ENCODE measurements around the gene POLR1D.

Gene POLR1D

DNA sequence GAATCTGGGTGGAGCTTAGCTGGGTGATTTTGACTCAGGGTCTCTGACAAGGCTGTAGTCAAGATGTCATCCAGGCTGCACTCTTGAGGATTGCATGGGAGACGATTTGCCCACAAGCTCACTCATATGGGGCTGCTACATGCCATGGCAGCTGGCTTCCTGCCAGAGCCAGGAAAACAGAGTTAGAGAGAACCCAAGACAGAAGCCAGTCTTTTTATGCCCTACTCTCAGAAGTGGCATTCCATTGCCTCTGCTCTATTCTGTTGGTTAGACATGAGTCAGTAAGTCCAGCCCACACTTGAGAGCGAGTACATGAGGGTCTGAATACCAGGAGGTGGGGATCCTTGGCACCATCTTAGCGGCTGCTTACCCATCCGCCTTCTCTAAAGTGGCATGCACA lies 9.5 kb downstream of the POLR1D start:
- Histone ChIP-seq H3K36me3 (ENCODE audit: control insufficient read depth, insufficient read depth, low read length) (no peaks in the 10 kb centered on the region), H3K4me3 (ENCODE audit: low read depth, low read length) (no peak overlapping the region), H2AFZ (no peak overlapping the region), H3K27me3 (ENCODE audit: control insufficient read depth, insufficient read depth, low read length) (no peaks in the 10 kb centered on the region), H3K79me2 (no peaks in the 10 kb centered on the region), H3K27ac (no peak overlapping the region), H3K4me2 (ENCODE audit: low read length) (no peak overlapping the region), H3K4me1 (no peaks in the 10 kb centered on the region), H3K9ac (no peak overlapping the region), H3K9me3 (ENCODE audit: control insufficient read depth, low read length) (no peaks in the 10 kb centered on the region)
- TF ChIP-seq, protein P1, sequence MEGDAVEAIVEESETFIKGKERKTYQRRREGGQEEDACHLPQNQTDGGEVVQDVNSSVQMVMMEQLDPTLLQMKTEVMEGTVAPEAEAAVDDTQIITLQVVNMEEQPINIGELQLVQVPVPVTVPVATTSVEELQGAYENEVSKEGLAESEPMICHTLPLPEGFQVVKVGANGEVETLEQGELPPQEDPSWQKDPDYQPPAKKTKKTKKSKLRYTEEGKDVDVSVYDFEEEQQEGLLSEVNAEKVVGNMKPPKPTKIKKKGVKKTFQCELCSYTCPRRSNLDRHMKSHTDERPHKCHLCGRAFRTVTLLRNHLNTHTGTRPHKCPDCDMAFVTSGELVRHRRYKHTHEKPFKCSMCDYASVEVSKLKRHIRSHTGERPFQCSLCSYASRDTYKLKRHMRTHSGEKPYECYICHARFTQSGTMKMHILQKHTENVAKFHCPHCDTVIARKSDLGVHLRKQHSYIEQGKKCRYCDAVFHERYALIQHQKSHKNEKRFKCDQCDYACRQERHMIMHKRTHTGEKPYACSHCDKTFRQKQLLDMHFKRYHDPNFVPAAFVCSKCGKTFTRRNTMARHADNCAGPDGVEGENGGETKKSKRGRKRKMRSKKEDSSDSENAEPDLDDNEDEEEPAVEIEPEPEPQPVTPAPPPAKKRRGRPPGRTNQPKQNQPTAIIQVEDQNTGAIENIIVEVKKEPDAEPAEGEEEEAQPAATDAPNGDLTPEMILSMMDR (IDR thresholded peaks at IDR 0.05) = no peak

DNA sequence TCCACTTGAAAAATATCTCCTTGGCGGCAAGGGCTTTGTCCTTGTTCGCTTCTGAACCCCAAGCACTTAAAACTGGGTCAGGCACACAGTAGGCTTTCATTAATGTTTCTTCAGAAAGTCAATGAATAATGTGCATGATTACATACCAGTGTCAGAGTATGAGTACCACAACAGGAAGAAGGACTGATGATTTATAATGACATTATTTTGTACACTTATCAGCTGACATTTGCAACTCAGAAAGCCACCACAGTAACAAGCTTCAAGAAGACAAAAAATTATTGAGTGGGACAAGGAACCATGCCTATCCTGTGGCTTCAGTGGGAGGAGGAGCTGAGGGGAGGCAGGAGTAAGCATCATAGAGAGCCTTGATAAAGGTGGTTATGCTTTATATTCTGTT lies 10.0 kb downstream of the POLR1D start:
- H3K4me3 ChIP-seq (ENCODE audit: low read depth, low read length) = no peak overlapping the region
- H3K4me2 ChIP-seq (ENCODE audit: low read length) = no peak overlapping the region
- H3K27me3 ChIP-seq (ENCODE audit: control insufficient read depth, insufficient read depth, low read length) = no peaks in the 10 kb centered on the region
- H3K79me2 ChIP-seq = no peaks in the 10 kb centered on the region
- H2AFZ ChIP-seq = no peak overlapping the region
- no peak overlapping the region for H3K27ac ChIP-seq
- no peak overlapping the region for H3K9ac ChIP-seq
- H3K9me3 ChIP-seq (ENCODE audit: control insufficient read depth, low read length) = no peaks in the 10 kb centered on the region
- H3K36me3 ChIP-seq (ENCODE audit: control insufficient read depth, insufficient read depth, low read length) = no peaks in the 10 kb centered on the region
- TF ChIP-seq, protein P1 (IDR thresholded peaks at IDR 0.05) = no peak
- no peaks in the 10 kb centered on the region for H3K4me1 ChIP-seq

DNA sequence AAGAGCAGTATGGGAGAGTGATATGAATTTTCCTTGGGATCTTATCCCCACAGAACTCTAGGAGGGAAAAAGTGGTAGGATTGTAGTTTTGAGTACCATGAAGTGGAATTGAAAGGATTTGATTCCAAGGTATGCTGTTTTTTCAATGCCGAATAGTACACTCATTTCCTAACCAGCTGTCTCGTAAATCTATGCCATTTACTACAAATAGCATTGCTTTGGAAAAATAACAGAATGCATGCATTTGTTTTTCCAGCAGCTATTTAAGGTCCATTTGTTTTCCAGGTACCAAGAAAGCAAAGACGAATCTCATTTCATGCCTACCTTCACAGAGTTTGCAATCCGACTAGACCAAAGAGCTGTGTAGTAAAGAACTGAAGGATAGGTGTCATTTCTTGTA lies 10.5 kb downstream of the POLR1D start:
- Histone ChIP-seq H3K4me2 (ENCODE audit: low read length) (no peak overlapping the region), H3K9ac (no peak overlapping the region), H2AFZ (no peak overlapping the region), H3K9me3 (ENCODE audit: control insufficient read depth, low read length) (no peaks in the 10 kb centered on the region), H3K4me1 (no peaks in the 10 kb centered on the region), H3K36me3 (ENCODE audit: control insufficient read depth, insufficient read depth, low read length) (no peaks in the 10 kb centered on the region), H3K27ac (no peak overlapping the region), H3K79me2 (no peaks in the 10 kb centered on the region), H3K27me3 (ENCODE audit: control insufficient read depth, insufficient read depth, low read length) (no peaks in the 10 kb centered on the region), H3K4me3 (ENCODE audit: low read depth, low read length) (no peak overlapping the region)
- TF ChIP-seq, protein P1 (IDR thresholded peaks at IDR 0.05) = no peak

DNA sequence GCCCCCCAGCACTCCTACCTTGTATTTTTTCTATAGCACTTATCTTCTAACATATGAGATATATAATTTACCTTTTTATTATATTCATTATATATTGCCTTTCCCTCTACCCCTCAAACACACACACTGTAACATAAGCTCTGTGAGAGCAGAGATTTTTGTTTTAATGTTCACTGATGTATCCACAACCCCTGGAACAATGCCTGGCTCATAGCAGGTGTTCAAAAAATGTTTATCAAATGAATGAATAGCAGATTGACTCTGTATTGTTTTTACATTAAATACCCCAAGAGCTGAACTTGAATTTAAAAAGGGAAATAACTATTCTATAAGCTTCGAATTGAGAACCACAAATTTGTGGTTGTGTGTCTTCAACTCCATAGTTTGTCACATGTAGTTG lies 11.0 kb downstream of the POLR1D start:
- no peak overlapping the region for H3K4me2 ChIP-seq (ENCODE audit: low read length)
- H3K9me3 ChIP-seq (ENCODE audit: control insufficient read depth, low read length) = no peaks in the 10 kb centered on the region
- no peaks in the 10 kb centered on the region for H3K4me1 ChIP-seq
- no peak overlapping the region for H3K4me3 ChIP-seq (ENCODE audit: low read depth, low read length)
- no peak overlapping the region for H2AFZ ChIP-seq
- TF ChIP-seq, protein P1 (IDR thresholded peaks at IDR 0.05) = no peak
- H3K27me3 ChIP-seq (ENCODE audit: control insufficient read depth, insufficient read depth, low read length) = no peaks in the 10 kb centered on the region
- no peak overlapping the region for H3K27ac ChIP-seq
- H3K79me2 ChIP-seq = no peaks in the 10 kb centered on the region
- H3K36me3 ChIP-seq (ENCODE audit: control insufficient read depth, insufficient read depth, low read length) = no peaks in the 10 kb centered on the region
- no peak overlapping the region for H3K9ac ChIP-seq

DNA sequence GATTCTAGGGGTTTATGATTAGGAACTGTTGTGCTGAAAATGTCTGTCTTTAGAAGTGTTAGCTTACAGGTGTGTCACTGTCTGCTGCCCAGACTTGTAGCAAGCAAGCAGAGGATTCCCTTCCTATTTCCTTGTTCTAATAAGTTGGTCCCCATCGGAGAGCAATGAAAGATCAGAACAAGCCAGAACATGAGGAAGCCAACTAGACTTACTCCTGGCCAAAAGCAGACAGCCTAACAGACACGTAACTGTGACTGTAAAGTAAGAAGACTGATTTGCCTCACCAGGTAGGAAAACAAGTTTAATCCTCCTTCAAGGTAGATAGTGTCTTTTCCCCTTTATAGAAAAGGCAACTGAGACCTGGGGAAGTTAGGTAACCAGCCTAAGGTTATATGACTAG lies 12.5 kb downstream of the POLR1D start:
- Histone ChIP-seq H2AFZ (no peak overlapping the region), H3K27me3 (ENCODE audit: control insufficient read depth, insufficient read depth, low read length) (no peaks in the 10 kb centered on the region), H3K9ac (no peak overlapping the region), H3K4me2 (ENCODE audit: low read length) (no peak overlapping the region), H3K9me3 (ENCODE audit: control insufficient read depth, low read length) (no peaks in the 10 kb centered on the region), H3K79me2 (no peaks in the 10 kb centered on the region), H3K27ac (no peak overlapping the region), H3K4me1 (no peaks in the 10 kb centered on the region), H3K4me3 (ENCODE audit: low read depth, low read length) (no peak overlapping the region), H3K36me3 (ENCODE audit: control insufficient read depth, insufficient read depth, low read length) (no peaks in the 10 kb centered on the region)
- TF ChIP-seq, protein P1 (IDR thresholded peaks at IDR 0.05) = no peak
